C4-2B (cell line): Measurements from ENCODE around the gene TCF21.

Experiments used
- CTCF ChIP-seq: fragments of 450-650 bp; conservative IDR thresholded peaks from 2 replicates; pipeline ENCODE4 v1.5.1; 2017; ENCODE audit warnings: mild to moderate bottlenecking
- ZFX ChIP-seq: fragments of 450-650 bp; IDR thresholded peaks from 2 replicates; pipeline ENCODE4 v1.6.1; 2017

GRCh38 chr6:133890711-133891148 lies 1.8 kb downstream of the TCF21 start:
- TF ChIP-seq CTCF (no peak), ZFX (no peak)
